Inflammatory macrophage treated with lipopolysaccharide for 1 hour (primary cell): ENCODE data around the gene CTBP2.

Experiments used
- DNase-seq, 2 donors: peaks; one replicate each; pipeline ENCODE4 v3.0.0-alpha.2; 2020 to 2022

The CTBP2 gene

DNA sequence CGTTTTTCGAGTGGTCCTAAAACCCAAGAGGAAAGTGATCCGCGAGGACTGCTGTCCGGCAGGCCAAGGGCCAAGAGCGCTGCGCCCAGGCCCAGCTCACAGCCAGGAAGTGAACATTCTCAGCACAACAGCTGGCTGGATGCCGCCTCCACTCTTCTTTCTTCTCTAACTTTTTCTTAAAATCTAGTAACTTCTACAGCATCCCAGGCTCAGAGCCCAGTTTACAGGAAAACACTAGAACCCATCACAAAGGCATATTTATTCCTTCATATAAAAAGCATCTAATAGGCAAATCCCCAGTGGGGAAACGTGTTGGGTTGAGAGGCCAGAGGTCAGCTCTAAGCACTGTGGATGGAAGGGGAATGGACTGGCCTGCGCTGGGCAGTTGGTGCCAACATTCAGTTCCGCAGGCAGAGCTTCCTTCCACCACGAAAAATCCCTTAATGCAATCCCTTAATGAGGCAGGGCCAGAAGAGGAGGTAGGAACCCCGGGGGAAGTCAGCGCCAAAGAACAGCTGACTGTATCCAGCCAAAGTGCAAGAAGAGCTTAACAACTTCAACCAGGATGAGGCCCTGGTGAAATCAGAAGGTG is 143.7 kb downstream of the CTBP2 start:
- no peak for DNase-seq

GRCh38 chr10:125016123-125016522 is 144.2 kb downstream of the CTBP2 start:
- no peak for DNase-seq

GRCh38 chr10:125015356-125015944 is 144.9 kb downstream of the CTBP2 start:
- DNase-seq, result no peak

- no peak for DNase-seq
Observed at GRCh38 chr10:125014836-125015355, 145.5 kb downstream of the CTBP2 start.

- no peak for DNase-seq
Observed at GRCh38 chr10:125014086-125014830, 146.1 kb downstream of the CTBP2 start.

GRCh38 chr10:125013529-125013872 is 146.9 kb downstream of the CTBP2 start:
- DNase-seq, result no peak

GRCh38 chr10:125012851-125013528 is 147.4 kb downstream of the CTBP2 start:
- no peak for DNase-seq

DNA sequence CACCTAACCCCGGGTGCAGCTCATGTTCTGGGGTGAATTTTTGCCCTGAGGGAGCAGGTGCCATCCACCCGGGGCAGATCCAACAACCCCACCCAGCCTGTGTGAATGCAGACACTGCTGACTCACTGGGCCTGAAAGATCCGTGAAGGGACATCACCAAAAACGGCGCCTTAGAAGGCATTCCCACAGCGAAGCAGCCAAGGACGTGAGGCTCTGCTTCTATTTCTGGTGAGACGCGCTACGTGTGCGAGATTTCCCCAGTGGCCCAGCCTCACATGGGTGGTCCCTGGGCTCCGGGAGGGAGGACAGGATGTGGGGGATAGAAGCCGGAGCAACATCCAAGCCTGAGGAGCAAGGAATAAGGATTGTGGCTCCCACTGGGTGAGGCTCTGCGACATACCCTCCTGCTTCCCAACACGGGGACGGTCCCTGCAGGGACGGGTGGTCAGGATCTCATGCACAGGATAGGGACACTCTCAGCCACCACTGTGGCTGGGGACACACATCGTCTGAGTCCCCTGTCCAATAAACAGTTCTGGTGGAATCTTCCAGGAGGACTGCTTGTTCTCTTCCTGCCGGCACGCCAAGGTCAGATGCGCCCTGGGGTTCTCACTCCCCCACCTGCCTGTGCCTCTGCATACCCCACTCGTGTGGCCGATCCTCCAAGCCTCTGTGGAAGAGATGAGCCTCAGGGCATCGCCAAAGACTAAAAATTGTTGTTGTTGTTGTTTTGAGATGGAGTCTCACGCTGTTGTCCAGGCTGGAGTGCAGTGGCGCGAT is 148.2 kb downstream of the CTBP2 start:
- DNase-seq, result no peak

DNA sequence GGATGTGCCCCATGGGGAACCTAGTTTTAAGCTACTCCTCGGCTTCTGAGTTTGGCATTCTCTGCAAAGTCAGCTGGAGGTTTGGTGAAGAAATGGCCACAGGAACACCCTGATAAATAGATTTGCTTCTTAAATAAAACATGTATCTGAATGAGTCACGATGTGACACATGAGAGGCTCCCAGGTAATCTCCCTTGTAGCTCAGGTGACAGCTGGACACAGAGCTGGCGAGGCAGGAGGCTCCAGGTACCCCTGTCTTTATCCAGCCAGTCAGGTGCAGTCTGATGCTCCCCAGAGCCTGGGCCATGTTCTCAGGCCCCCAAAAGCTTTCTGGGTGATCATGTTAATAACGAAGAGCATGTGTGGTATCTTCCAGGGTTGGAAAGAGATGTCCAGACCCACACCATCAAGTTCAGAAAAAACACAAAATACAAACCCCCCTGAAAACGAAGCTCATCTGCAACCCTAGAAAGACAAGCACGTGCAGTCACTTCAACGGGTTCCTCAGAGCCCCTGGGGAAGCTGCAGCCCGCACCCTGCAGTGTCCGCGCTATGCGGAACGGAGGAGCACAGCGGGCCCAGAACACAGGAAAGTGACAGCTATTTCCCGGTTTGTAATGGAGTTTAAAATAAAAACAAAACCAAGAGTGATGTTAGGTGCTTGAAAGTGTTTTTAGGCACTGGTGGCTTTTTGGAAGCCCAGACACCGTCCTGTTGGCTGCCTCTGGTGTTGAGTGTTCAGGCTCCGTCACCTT is 149.0 kb downstream of the CTBP2 start:
- DNase-seq, result no peak

- no peak for DNase-seq
Observed at GRCh38 chr10:125010362-125010761, 150.0 kb downstream of the CTBP2 start.

- no peak for DNase-seq
Observed at GRCh38 chr10:125009661-125010161, 150.7 kb downstream of the CTBP2 start.

DNA sequence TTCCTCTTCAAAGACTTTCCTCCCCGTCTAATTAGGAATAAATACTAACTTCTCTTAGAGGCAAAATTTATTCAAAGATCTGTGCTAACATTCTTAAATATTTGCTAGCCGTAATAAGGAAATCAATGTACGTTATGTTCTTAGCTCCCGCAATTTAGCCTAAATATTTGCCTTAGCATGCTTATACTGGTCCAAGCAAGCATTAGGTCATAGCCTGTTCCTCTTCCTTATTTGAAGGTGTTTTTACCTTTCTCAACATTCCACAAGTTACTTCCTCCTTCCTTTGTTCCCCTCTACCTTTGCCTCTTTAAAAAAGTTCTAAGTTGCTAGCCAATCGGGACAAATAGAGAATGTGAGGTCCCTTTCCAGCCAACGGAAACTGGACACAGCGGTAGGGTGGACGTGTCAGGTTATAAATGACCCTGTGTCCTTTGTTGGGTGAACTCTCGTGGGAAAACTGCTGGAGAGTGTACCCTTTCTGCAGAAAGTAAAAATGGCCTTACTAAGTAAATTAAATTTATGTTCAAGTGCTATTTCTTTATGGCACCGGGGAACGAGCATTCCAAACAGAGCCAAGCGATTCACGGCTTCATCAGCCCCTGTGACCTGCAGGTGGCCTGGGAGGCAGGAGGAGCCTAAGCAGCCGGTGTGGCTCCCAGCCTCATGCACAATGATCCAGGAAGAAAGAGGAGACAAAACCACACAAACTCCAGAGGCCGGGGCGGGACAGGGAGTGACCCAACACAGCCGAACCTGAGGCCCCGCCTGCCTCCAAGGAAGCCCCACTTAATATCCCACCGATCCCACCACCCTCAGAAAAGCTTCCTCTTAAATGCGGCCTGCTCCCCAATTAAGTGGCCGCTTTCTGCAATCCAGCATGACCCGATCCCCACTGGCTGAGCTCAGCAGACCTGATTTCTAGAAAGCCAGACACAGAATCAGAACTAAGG is 151.4 kb downstream of the CTBP2 start:
- DNase-seq, result no peak

DNA sequence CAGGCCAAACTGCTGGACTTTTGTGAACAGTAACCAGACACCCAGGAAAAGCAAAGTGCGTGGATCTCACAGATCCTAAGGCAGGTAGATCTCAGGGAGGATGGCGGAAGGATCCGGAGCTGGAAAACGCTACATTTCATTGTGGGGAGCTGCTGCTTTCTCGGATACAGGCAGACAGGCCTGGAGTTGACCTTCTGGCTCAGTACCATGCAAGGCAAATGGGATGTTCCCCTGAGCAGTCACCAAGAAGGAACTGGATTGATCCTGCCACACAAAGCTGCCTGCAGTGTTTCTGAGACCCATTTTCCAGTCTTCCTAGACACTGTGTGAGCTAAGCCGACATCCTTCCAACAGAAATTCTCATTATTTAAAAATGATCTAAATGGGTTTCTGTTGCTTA is 152.9 kb downstream of the CTBP2 start:
- no peak for DNase-seq

DNA sequence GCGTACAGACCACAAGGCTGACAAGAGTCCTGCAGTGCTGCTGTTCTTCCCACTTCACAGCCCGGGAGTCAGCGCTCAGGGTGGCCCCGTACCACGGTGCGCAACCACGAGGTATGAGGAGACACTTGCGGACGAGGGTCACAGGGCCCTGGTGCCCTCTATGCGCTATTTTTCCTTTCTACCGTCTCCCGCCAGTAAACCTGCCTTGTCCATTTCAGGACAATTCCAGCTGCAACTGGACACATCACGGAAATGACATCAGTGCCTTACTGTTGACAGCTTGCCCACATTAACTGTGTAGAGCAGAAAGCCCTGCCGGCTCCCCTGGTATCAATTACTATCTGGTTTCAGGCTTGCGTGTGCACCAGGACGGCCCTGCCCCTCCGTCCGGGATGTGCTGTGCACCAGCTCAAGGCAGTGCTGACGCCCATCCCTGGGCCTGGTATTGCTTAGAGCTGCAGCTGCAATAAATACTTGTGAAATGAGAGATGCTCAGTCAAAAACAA is 153.4 kb downstream of the CTBP2 start:
- no peak for DNase-seq

DNA sequence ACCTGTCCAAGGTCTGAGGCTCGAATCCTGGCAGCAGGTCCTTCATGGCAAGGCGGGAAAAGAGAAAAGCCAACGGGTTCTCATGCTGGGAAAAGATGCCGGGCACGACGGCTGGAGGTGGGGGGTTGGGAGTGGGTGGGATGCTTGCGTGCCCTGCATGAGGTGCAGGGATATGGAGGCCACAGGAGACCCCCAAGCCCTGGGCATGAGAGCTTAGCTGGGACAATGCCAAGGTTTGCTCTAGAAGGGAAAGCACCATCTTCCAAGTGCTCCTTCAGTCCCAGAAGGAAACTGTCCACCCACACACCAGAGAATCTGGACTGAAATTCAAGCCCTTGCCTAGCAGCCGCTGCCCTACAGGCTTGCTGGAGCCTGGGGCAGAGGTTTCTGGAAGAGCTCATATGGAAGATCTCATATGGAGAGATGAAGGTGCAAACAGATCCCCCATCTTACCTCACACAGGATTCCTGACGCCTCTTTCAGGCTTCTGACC is 154.1 kb downstream of the CTBP2 start:
- no peak for DNase-seq

DNA sequence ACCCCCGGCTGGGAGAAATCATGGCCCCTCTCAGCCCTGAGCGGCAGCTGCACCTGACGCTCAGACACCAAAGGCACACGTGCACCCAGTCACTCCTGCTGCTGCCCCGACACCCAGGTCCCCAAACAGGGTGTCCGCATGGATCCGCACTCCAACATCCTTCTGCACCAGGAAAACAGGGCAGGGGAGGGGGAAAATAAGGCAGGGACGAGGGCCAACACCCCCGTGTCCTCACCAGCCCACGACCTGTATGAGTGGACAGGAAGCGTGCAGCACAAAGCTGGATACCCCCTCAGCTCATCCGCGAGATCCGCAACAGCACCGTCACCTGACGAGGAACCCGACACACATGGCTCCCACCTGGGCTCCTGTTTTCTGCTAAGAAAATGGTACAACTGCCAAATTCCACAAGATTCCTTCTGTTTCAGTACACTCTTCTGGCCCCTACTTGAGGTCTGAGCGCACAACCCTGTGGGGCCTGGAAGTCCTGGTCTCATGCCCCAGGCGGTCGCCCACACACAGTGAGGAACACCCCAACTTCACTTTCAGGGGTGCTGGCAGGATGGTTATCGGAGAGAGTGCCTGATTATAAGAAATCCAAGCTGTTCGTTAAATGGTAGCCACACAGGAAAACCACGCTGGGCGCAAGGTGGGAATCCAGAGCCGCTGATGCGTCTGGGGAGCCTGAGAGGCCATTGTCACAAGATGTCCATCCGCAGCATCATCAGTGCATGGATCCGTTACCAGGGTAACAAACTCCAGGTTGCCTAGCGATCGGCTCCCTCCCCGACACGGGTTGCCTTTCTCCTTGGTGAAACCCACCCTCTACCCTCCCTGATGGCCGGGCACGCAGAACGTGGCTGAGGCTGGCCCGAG is 154.8 kb downstream of the CTBP2 start:
- no peak for DNase-seq

GRCh38 chr10:125004571-125005311 is 155.6 kb downstream of the CTBP2 start:
- DNase-seq, result no peak

- DNase-seq, result no peak
Observed at GRCh38 chr10:125003901-125004467, 156.4 kb downstream of the CTBP2 start.
